ENCODE measurements around the gene CDK11A.
"Not testable (repeated sequence)": the region's sequence is repeated elsewhere in the genome, so short reads cannot be mapped to it uniquely, and the experiment has no call there.

The CDK11A gene

GRCh38 chr1:1721201-1721600 is 3.0 kb downstream of the CDK11A start:
- no peak for DNase-seq

- not testable (repeated sequence) for DNase-seq
These were observed 8.9 kb downstream of the CDK11A start for GRCh38 chr1:1715109-1715883.

DNA sequence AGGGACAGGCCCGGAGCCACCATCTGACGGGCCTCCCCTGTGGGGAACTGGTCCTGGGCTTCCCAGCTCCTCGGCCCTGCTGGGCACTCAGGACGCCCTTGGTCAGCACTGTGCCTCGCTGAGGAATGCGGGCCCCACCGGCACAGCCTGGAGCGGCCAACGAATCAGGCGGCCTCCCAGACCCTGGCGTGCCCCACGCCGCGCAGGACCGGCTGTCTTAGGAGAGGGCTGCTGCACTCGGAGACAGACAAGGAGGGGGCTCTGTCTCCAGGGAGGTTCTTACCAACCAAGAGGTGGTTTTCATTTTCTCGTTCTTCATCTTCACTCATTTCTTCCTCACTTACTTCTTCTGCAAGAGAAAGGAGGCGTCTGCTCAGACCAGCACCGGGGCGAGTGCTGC is 16.3 kb downstream of the CDK11A start:
- not testable (repeated sequence) for DNase-seq

GRCh38 chr1:1707241-1707640 is 16.9 kb downstream of the CDK11A start:
- not testable (repeated sequence) for DNase-seq

- not testable (repeated sequence) for DNase-seq
These were observed 18.5 kb downstream of the CDK11A start for GRCh38 chr1:1705623-1706022.

GRCh38 chr1:1704284-1704957 is 19.7 kb downstream of the CDK11A start:
- DNase-seq = not testable (repeated sequence)

DNA sequence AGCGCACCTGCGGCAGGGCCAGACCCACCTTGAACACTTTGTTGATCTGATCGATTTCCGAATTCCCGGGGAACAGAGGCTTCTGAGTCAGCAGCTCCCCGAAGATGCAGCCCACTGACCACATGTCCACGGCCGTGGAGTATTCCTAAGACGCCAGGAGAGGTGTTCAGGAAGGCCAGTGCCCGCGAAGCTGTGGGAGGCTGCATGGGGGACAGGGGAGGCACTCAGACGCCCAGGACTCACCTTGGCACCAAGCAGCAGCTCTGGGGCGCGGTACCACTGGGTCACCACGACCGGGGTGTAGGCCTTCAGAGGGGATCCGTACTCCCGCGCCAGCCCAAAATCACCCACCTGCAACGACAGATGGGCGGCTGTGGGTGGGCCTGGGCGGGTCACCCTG is 20.4 kb downstream of the CDK11A start:
- no peak for DNase-seq

DNA sequence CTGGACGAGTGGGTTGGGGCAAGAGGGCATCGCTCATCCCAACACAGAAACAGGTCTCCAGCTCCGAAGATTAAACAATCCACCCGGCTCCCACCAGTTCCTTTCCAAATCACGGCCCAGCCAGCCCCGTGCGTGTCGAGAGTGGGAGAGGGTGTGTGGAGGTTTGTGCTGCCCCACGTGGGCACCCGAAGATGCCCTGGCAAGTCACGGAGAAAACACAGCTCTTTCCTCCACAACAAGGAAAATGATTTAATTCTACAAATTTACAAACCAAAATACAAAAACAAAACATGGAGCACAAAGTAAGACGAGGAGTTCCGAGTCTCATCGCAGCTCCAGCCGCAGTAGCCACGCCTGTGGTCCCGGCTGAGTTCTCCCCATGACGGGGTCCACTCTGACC is 21.7 kb downstream of the CDK11A start:
- DNase-seq = not testable (repeated sequence)

DNA sequence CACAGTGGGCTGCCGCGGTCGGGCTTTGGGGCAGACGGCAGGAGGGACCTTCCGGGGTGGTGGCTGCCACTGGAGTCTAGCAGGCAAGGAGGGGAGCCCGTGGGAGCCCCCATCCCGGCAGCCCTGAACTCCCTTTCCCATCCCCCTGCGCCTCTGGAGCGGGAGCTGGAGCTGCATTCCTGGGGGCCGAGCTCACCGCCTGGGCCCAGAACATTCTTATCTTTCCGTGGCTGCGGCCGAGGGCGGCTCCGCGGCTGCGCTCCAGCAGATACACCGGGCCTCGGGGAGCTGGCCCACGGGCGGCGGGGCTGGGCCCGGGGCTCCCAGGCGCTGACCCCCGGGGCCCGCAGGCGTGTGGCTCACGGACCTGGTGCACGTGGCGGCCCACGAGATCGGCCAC is 23.6 kb downstream of the CDK11A start:
- DNase-seq = not testable (repeated sequence)

- not testable (repeated sequence) for DNase-seq
These were observed 24.1 kb downstream of the CDK11A start for GRCh38 chr1:1700067-1700466.

GRCh38 chr1:1699061-1699460 is 25.1 kb downstream of the CDK11A start:
- not testable (repeated sequence) for DNase-seq

GRCh38 chr1:1697358-1698183 is 26.6 kb downstream of the CDK11A start:
- not testable (repeated sequence) for DNase-seq

- DNase-seq = not testable (repeated sequence)
These were observed 27.5 kb downstream of the CDK11A start for GRCh38 chr1:1696431-1697357.

- peak; percentile 94 for DNase-seq
These were observed 31.2 kb downstream of the CDK11A start, which contains the start of gene SLC35E2B for GRCh38 chr1:1692714-1693647. SLC35E2B (minus strand) TSS chr1:1692795; CDS start chr1:1676699, 16,096 bp downstream.

DNA sequence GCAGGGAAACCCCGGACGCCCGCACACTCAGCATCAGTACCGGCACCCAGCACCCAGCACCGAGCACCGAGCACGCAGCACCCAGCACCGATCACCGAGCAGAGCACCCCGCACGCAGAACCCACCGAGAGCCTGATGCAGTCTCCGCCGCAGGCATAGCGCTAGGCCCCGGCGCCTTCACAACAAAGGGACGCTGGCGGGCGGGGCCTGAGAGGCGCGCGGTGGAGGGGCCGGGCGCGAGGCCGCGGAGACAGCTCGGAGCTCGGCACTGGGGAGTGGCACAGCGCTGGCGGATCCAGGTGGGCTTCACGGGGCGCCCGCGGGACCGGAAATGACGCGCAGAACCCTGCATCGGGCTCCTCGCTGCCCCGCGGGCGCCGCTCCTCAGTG is 31.8 kb downstream of the CDK11A start:
- peak; percentile 84 for DNase-seq

GRCh38 chr1:1691443-1691842 is 32.7 kb downstream of the CDK11A start:
- not testable (repeated sequence) for DNase-seq

- DNase-seq = not testable (repeated sequence)
These were observed 34.6 kb downstream of the CDK11A start for GRCh38 chr1:1689526-1689925.

- DNase-seq = no peak
These were observed 36.3 kb downstream of the CDK11A start for GRCh38 chr1:1687846-1688245.

GRCh38 chr1:1684031-1684681 is 40.0 kb downstream of the CDK11A start:
- DNase-seq = no peak
